DOHH2 (cell line): ENCODE results near the gene SMIM5.

Experiments used
- CTCF ChIP-seq: fragments of 200-600 bp; sonication (generic); IDR thresholded peaks from one replicate; pipeline ENCODE4 v1.5.1; 2014; ENCODE audit warnings: antibody characterized with exemption, mild to moderate bottlenecking, low read depth, low read length; ENCODE audit not compliant: poor library complexity, severe bottlenecking
- EZH2phosphoT487 ChIP-seq: fragments of 200-600 bp; sonication (generic); IDR thresholded peaks from 2 replicates; pipeline ENCODE4 v1.6.1; 2017; ENCODE audit warnings: borderline replicate concordance, mild to moderate bottlenecking, antibody characterized with exemption, low read length, moderate library complexity, mixed read lengths

- TF ChIP-seq EZH2phosphoT487 (no peak), CTCF (no peak)
Measured at GRCh38 chr17:75615301-75615700, 17.9 kb upstream of the SMIM5 start.
